BE2C (cell line): ENCODE results near the gene PEPD.
A peak's percentile ranks its signal among the peaks of the same experiment; 100 is the strongest.

Source experiments
- DNase-seq: peaks from one replicate; pipeline ENCODE4 v3.0.0-alpha.2; 2020
- H3K27me3 ChIP-seq: fragments of 250-450 bp; sonication (Bioruptor Pico); 2 replicates; pipeline ENCODE4 v1.5.1; 2020; ENCODE audit warnings: mild to moderate bottlenecking
- H3K36me3 ChIP-seq: fragments of 250-450 bp; sonication (Bioruptor Pico); 2 replicates; pipeline ENCODE4 v1.5.1; 2020; ENCODE audit warnings: mild to moderate bottlenecking
- H3K4me1 ChIP-seq: fragments of 250-450 bp; sonication (Bioruptor Pico); 2 replicates; pipeline ENCODE4 v1.5.1; 2020
- H3K4me3 ChIP-seq: 2 replicates; pipeline ENCODE4 v1.5.1; 2011; ENCODE audit warnings: low read depth, low read length
- H3K9me3 ChIP-seq: fragments of 250-450 bp; sonication (Bioruptor Pico); 2 replicates; pipeline ENCODE4 v1.5.1; 2020
- CTCF ChIP-seq: IDR thresholded peaks from 2 replicates; pipeline ENCODE4 v1.5.1; 2012; ENCODE audit warnings: mild to moderate bottlenecking, low read depth, low read length

The PEPD gene

GRCh38 chr19:33408538-33409434 lies 112.8 kb downstream of the PEPD start:
- H3K4me1 ChIP-seq, result peaks cover 23% of the 10 kb centered on the region
- no peak for TF ChIP-seq CTCF
- no peaks in the 10 kb centered on the region for H3K27me3 ChIP-seq
- no peaks in the 10 kb centered on the region for H3K9me3 ChIP-seq
- no peak for DNase-seq
- H3K4me3 ChIP-seq, result no peak overlapping the region
- peaks cover 9% of the 10 kb centered on the region for H3K36me3 ChIP-seq

GRCh38 chr19:33408116-33408515 lies 113.5 kb downstream of the PEPD start:
- peaks cover 9% of the 10 kb centered on the region for H3K36me3 ChIP-seq
- H3K27me3 ChIP-seq, result no peaks in the 10 kb centered on the region
- peaks cover 20% of the 10 kb centered on the region for H3K4me1 ChIP-seq
- H3K4me3 ChIP-seq, result no peak overlapping the region
- no peak for TF ChIP-seq CTCF
- no peak for DNase-seq
- no peaks in the 10 kb centered on the region for H3K9me3 ChIP-seq

GRCh38 chr19:33407716-33408115 lies 113.9 kb downstream of the PEPD start:
- Histone ChIP-seq H3K27me3 (no peaks in the 10 kb centered on the region), H3K4me3 (no peak overlapping the region), H3K4me1 (peaks cover 16% of the 10 kb centered on the region), H3K36me3 (peaks cover 9% of the 10 kb centered on the region), H3K9me3 (no peaks in the 10 kb centered on the region)
- no peak for DNase-seq
- TF ChIP-seq CTCF, result no peak

DNA sequence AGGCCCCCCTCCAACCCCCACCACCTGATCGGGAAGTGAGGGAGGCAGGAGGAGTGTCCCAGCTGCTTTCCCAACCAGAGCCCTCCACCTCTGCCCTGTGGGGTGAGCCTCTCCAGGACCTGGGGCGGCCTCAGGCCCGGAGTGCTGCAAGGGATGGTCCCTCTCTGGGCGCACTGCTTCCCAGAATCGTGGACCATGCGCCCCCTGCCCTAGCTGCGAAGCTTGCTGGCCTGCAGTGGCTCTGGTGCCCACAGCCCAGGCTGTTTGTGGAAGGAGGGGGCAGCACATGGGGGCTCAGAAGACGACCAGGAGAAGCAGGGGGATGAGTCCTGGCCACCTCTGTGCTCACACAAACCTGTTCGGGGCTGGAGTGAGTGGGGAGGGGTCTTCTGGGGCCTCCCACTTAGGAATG lies 114.4 kb downstream of the PEPD start:
- no peak for TF ChIP-seq CTCF
- no peak for DNase-seq
- peaks cover 9% of the 10 kb centered on the region for H3K36me3 ChIP-seq
- no peaks in the 10 kb centered on the region for H3K9me3 ChIP-seq
- no peaks in the 10 kb centered on the region for H3K27me3 ChIP-seq
- H3K4me1 ChIP-seq, result peaks cover 16% of the 10 kb centered on the region
- H3K4me3 ChIP-seq, result no peak overlapping the region

DNA sequence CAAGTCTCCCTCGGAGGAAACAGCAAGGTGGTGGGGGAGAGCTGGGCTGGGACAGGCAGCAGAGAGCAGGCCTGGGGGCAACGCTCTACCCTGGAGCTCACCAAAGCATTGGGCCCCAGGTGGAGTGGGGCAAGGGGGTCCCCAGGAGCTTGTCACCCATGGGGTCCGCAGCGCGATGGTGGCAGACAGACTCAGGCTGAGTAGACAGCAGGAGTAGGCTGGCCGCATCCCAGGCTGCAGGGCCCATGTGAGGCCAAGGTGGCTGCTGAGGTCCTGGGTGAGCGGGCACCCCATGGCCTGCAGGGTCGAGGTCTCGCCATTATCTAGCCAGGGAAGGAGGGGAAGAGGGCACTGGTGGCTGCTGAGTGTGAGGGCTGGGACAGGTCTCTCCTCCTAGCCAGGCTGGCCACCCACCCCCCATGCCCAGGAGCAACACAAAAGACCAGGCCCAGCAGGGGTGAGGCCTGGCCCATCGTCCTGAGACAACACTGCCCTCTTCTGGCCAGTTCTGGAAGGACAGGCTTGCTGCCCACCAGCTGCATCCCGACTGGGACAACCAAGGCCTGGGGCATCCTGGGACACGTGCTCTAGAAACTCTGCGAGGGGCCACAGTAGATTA lies 115.0 kb downstream of the PEPD start:
- Histone ChIP-seq H3K9me3 (no peaks in the 10 kb centered on the region), H3K27me3 (no peaks in the 10 kb centered on the region), H3K4me3 (no peak overlapping the region), H3K36me3 (peaks cover 9% of the 10 kb centered on the region), H3K4me1 (peaks cover 15% of the 10 kb centered on the region)
- peak; percentile 84 for DNase-seq
- peak; percentile 80 for TF ChIP-seq CTCF
